ENCODE data around the gene RLF. TPM values are rescaled to one million over a fixed set of nuclear protein-coding genes. Genes with fewer than 3 reads are reported as not detected.

Gene RLF
- total and polyA plus RNA-seq, 2 of the 8 experiments (the other 6 are each of a cell fraction or from before 2014, with no cell fraction given) = 4.2 to 18.0 TPM

DNA sequence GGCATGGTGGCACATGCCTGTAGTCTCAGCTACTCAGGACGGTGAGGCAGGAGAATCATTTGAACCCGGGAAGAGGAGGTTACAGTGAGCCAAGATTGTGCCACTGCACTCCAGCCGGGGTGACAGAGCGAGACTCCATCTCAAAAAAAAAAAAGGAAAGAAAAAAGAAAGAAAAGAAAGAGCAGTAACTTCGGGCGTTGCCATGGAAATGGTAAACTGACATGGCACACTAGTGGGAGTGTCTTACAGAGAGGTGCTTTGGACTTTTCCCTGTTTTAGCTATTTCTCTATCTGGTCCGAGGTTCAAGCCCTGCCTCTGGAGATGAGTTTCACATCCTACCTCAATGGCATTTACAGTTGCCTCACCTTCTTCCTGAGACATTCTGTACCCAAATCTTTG, 41.1 kb upstream of the RLF start (continued):
- no peak for TF ChIP-seq CTBP2 (IDR thresholded peaks at IDR 0.05; ENCODE audit: borderline replicate concordance, insufficient read depth, insufficient read length, low read length)
- TF ChIP-seq SP4 (IDR thresholded peaks at IDR 0.05; ENCODE audit: low read length) = no peak
- no peak for TF ChIP-seq POLR2AphosphoS5 (IDR thresholded peaks at IDR 0.05; ENCODE audit: low read depth, low read length)
- TF ChIP-seq BCL11A (IDR thresholded peaks at IDR 0.05; ENCODE audit: low read depth in 2 of 2, low read length in 2 of 2) = no peak
